Fibroblast of upper back skin (primary cell): ENCODE results near the gene SLC15A3.

Experiments
- DNase-seq: peaks from one replicate; pipeline ENCODE4 v3.0.0-alpha.2; 2013

Gene SLC15A3

DNA sequence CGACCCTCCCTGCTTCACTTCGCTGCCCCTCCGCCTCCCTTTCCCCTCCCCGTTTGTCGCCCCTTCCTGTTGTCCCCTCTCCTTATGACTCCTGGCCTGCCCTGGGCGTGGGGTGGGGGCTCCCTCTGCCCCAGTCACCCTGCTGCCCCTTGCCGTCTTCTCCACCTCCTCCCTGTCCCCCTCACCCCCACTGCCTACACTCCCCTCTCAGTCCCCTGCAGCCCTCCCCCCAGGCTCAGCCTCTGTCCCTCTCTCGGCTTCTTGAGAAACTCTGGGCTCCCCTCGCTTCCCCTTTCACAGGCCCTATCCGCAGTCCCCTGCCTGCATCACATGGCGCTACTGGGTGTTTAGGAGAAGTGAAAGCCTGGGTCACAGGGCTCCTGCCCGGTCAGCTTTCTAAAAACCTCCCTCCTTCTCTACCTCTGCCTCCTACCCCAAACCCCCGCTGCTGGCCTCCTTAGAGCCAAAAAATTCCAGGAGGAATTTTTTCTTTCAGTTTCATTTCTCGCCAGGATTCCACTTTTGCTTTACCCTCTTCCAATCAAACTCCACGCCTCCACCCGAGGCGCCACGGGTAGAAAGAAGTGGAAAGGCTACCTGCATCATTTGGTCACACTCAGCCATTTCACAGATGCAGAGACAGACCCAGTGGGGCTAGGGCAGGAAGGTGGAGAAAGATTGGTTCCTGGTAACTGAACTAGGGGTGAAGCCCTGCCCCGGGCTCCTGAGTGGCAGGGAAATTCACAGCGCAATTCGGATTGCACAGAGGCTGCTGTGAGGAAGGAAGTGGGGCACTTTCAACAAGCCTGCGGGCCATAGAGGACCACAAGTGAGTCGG, at the start of gene SLC15A3:
Gene SLC15A3 (minus strand): TSS at position 273 of the 838 bp plus-strand sequence. CDS start 625 bp downstream, outside the sequence.
- peak; percentile 34 for DNase-seq

DNA sequence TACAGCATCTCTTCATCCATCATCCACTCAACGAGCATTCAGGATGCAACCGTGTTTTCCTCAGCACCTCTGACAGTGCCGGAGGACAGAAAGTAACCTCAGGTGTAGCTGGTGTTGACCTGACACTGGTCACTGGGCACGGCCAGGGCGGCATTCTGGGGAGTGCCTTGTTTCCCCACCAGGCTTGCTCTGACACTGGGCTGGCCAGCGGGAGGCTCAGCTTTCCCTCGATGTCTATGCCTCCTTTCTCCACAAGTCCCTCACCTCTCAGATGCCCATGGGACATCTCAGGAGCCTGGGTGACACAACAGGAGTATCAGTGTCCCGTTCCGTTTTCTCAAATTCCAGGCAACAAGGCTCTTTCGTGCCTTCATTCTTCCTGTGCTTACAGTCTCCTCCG, 48.5 kb upstream of the SLC15A3 start:
- DNase-seq = no peak

DNA sequence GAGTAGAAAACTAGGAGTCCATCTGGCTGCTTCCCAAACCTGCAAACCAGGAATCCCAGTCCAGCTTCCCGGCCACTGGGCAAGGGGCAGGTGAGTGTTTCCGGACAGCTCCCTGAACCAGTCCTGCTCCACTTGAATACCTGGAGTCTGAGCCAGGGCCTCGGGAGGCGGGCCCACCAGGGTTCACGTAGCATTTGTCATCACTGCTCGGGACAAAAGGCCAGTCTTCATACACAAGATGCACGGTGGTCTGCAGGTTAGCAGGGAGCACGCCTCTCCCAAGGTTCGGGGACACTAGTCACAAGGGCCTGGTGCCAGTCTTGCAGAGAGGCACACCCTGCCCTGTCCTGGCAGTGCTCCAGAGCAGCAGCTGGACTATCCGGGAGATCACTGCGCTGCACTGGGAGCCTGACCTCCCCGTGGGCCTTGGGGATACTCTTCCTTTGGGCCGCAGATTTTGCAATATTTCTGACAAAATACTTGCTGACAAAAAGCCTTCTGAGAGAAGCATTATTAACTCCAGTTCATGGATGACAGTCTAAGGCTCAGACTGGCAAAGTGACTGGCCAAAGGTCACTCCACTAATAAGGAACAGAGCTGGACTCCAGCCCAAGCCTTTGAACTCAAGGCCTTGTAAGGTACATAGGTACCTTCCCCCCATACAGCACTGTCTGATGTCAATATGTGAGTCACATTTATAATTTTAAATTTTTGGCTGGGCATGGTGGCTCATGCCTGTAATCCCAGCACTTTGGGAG, 44.6 kb upstream of the SLC15A3 start:
- DNase-seq = no peak

DNA sequence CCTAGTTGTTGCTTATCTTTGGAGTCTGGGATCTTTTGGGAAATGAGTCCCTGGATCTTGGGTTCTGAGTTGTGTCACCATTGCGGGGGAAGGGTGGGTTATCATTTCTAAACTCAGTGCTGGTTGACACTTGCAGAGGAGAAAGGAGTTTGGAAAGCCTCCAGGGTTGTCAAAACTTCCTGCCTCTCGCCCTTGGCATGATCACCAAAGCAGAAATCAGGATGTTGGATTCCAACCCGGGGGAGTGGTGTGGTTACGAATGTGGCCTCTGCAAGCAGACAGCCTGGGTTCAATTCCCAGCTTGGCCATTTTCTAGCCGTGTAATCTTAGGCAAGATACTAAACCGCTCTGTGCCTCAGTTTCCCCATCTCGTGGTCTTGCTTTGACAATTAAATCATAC, 43.8 kb upstream of the SLC15A3 start:
- DNase-seq = no peak

DNA sequence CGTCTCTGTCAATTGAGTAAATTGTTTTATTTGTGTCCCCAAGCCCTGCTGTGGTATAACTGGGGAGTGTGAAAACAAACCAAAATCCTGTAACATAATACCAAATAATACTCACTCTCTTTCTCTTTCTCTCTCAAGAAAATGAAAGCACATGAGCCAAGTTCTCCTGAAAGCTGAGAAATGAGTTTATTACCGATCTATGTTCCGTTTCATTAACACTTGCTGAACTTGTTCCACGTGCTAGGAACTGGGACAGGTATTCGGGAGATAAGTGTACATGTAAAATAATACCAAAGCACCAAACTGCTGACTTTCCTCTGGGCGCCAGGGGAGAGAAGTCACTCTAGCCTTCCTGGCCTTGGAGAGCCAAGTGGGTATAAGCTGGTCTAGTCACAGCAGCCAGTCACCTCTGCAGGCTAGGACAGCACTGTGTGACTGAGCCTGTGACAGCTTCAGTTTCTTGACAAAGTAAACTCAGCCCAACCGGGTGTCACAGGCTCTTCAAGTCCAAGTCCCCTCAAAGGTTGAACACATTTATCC, 42.6 kb upstream of the SLC15A3 start:
- no peak for DNase-seq

DNA sequence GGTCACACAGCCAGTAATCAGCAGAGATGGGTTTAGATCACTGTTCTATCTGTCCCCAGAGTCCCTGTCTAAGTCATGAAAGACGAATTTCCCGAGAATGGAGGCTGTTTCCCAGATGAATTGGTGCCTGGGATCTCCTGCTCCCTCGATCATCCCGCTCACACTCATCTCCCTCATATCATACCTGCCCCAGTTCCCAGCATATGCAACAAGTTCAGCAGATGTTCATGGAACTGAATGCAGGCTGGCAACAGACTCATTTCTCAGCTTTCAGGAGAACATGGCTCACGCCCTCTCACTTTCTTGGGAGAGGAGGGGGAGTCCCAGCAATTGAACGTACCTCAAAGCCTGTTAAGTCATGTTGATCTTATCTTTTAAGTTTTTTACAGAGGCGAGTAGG, 41.6 kb upstream of the SLC15A3 start:
- DNase-seq = no peak

DNA sequence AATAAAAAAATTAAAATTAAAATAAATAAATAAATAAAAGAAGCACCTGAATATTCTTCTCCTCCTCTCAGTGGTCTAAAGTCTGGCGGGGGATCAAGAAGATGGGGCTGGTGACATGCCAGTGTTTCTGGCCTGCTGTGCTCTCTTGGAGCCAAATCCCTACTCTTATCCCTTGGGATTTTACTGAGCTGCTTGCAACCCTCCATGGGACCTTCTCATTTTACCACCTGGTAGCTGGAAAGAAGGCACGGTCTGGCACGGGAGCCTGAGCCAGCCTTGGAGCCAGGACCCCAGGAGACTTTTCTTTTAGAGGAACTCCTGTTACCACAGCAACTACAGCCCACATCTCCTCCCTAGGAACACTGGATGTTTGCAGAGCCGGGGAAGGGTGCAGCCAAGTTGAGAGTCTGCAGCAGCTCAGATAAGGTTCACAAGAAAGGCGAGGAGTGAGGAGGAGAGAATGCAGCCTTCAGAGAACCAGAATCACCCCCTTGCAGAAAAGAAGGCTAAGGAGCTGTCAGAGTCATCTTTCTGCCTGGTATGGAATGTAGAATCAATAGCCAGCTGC, 41.0 kb upstream of the SLC15A3 start:
- no peak for DNase-seq

DNA sequence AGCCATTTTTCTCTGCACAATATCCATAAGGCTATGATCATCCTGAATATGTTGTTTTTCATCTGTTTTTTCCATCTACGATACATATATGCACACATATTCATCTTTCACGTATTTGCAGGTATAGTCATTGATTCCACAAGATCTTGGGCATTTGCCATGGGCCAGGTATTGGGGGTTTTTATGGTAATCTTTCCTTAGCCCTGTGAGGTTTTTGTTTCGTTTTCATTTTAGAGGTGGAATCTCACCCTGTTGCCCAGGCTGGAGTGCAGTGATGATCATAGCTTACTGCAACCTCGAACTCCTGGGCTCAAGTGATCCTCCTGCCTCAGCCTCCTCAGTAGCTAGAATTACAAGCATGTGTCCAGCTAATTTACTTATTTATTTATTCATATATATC, 39.5 kb upstream of the SLC15A3 start:
- no peak for DNase-seq

DNA sequence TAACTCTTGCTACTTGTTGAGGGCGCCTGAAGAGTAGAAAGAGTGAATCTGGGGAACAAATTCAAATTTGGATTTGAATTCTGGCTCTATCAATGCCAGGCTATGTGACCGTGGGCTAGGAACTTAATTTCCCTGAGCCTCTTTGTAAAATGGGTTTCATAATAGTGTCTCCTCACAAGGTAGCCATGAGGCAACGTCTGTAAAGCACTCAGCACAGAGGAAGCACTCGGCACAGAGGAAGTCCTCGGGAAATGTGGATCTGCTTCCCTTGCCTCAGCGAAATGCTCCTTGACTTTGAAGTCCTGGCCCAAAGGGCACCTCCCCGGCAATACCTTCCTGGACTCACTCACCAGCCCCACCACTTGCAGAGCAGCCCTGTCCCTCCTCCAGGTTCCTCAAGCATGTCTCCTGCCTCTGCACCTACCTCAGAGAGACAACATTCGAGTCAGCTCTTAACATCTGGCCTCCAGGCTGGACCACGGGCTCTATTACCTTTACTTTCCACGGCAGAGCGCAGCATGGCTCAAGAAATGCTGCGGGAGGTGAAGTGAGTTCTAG, 37.2 kb upstream of the SLC15A3 start:
- no peak for DNase-seq

DNA sequence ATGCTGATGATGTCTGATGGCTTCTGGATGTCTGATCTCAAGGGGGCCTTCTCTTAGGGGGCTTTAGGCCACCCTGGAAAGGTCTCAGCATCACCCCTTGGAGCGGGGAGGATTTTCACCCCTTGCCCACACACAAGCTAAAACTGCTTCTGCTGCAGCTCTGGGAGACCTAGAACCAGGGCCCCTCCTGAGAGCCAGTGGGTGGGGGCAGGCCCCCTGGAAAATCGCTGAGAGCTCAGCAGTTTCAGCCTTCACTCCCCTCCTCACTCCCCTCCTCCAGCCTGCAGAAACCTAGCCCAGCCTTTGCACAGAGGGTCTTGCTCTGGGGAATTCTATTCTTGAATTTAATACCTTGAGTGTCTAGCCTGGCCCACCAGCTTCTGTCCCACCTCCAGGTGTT, 36.7 kb upstream of the SLC15A3 start:
- no peak for DNase-seq

DNA sequence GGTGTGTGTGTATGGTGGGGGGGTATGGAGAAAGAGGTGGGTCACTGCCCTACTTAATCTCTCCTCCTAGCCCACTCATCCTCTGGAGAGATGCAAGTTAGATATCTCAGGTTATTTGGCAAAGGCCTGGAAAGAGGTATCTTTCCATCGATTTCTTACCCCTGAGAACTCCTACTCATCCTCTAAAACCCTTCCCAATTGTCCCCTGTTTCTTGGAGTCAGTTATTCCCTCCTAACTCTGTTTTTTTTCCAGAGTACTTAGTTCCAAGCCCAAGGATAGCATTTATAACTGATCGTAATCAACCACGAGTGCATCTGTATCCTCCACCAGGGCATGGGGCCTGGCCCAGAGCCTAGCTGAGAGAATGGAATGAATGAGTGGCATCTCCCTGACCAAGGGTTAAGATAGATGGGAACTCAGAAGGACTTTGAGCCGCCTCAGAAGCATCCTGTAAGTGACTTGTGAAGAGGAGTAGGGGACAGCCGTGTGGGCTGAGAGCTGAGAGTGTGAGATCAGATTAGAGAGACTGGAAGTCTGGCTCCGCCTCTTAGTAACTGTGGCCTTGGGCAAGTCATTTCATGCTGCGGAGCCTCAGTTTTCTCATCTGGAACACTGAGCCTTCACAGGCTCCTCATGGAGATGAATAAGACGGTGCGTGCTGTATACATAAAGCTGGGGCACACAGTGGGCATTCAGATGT, 35.8 kb upstream of the SLC15A3 start:
- no peak for DNase-seq

DNA sequence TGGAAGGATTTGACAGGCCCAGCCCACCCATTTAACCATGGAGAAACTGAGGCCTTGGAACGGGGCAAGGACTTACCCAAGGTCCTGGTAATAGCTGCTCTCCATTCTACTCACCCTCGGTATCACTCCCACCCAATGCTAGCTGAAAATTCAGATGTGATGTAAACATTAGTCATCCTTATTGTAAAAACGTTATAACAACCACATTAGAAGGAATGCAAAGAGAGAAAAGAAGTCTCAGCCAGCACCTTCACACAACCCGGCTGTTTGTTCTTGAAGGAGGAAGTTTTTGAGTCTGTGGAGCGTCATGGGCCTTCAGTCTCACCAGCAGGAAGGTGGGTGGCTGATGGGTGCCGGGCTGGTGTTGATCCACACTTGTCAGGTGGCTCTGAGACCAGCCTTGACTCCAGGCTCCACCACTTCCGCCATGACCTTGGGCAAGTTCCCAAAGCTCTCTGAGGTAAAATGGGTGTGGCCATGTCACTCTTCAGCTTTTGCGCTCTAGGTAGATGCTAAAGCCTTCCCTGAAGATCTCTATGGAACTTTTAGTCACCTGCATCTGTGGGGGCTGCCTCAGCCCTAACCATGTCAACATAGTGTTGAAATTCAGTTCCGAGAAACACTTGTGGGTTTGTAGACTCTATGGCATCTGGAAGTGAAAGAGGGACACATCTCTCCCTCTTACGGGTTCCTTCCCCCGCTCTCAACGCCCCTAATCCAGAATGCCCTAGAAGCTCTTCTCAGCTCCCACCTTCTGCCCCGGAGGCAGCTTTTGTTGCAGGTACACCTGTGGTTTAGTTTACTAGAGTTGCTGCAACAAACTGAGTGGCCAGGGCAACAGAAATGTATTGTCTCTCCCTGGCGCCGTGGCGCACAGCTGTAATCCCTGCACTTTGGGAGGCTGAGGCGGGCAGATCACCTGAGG, 34.3 kb upstream of the SLC15A3 start:
- DNase-seq = peak; percentile 36

DNA sequence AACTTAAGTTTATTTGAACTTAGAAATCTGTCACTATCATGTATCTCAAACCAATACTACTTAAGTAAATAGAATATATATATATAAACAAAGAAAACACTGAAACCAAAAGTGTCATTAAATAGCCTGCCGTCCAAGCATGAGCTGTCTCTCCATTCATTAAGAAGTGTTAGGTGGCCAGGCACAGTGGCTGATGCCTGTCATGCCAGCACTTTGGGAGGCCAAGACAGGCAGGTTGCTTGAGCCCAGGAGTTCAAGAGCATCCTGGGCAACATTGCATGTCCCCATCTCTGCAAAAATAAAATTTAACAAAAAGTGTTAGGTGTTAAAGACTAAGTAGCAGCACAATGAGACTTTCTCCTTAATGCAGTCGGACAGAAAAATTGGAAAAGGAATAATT, 33.5 kb upstream of the SLC15A3 start:
- no peak for DNase-seq

DNA sequence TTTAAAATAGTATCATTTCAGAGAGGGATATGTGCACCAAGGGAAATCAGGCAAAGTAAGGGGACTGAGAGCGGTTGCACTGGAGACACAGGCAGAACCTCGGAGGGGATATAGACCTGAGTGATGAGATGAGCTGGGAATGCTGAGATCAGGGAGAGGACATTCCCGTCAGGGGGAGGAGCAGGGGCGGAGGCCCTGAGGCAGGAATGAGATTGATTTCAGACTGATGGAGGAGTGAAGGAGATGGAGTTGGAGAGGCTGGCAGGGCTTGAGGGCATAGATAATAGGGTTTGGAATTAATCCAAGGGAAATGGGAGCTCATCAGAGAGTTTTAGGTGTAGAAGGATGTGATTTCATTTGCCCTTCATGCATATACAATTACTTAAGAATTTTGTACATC, 32.7 kb upstream of the SLC15A3 start:
- DNase-seq = no peak

DNA sequence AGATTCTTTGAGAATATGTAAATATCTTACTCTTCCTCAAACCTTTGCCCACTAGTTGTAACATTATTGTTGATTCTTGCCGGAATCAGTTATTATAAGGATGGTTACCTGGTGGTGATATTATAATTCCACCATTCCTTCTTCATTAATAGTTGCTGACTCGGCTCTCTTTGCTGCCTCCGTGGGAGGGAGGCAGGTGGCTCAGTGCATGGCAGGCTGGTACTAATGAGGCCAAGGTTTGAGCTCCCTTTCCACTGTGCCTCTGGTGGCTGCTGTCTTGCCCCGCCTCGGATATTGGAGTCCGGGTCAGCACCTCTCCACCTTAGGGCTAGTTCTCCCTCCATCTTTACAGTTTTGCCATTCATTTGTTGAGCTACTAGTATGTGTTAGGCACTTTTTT, 32.2 kb upstream of the SLC15A3 start:
- no peak for DNase-seq

DNA sequence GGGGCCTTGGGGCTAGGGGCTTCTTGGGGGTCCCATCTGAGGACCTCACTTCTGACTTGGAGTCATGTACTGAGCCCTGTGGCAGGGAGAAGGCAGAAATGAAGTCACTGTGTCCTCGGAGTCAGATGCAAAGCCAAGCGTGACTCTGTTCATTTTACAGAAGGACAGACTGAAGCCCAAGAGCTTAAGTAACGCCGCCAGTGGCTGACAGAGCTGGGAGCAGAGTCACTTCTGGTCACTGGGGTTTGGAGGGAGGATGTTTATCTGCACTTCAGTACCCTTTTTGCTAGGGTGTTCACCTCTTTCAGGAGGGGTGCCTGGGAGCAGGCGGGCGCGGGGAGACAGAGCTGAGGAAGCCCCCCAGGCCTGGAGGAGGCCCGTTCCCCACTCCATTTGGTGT, 30.2 kb upstream of the SLC15A3 start:
- DNase-seq = no peak

DNA sequence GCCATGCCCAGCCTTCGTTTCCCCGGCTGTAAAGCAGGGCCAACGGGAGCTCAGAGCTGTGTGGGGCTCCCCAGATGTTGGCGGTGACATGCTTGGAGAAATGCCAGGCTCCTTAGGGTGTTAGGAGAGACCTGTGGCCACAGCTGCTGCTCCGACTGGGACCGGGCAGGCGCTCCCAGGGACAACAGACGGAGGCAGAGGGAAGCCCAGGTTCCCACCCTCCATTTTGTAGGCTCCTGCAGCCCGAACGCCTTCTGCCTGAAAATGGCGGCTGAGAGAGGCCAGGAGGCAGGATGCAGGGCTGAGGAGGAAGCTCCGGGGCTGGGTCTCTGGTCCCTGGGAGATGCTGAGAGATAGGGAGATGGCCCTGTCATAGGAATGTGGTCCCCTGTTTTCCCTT, 29.5 kb upstream of the SLC15A3 start:
- DNase-seq = no peak

DNA sequence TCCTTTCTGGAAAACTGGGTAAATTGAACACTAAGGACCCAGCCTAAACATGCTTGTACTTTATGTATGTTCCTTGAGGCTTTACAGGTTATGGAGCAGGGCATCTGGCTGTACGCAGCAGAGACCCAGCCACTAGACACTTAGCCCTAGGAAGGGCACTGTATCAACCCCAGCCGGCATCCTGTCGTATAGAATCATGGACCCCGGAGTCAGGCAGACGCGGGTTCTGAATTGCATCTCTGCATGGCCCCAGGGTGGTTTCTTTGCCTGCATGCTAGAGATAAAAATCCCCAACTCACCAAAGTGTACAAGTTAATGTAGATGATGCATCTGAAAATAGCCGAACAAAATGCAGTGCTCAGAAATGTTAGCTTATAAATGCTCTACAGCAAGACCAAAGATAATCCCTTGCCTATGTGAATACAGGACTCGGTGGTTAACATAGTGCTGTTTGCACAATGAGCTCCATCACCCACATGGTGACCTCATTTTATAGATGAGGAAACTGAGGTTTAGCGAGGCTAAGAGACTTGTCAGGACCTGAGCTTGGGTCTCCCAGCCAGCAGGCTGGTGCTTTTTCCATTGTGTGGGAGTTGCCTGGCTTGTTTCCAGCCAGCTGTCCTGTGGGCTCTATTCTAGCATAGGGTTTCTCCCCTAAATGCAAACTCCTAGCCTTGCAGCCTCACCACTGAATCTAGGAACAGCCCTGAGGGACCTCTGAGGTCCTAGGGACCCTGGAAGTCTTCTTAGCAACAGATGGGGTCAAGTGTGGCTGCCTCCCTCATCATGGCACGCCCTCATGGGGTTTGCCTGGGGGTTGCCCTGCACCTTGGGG, 26.8 kb upstream of the SLC15A3 start:
- no peak for DNase-seq

DNA sequence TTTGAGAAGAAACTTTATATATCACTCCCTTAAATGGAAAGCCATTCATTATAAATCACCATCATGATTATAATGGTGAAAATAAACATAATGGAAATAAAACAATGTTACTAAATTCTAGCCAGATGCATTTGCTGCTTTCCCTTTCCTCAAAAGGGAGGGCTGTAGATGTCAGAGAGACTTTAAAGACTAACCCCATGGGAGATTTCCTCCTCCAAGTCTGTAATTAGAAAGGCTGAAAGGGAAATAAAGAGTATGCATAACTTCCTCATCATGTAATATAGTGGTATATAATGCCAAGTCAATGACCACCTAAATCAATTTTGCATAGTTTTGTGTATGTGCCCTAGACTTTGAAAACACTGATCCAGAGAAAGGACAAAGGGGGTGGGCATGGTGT, 25.9 kb upstream of the SLC15A3 start:
- DNase-seq = no peak

DNA sequence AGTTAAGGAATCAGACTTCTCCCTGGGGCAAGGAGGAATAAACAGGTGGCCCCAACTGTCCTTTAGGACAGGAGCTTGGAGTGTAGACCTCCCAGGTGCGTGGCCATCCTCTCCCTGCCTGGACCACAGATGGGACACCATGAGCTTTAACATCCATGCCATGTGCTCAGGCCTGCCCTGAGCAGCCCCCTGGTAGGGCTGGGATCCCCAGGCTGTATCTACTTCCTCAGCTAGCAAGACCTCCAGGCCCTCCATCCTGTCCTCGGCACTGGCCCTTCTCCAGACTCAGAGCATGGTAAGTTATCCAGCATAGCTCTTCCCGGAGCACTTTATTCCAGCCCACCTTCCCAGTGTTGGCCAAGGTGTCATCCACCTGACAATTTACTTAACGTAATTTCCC, 25.2 kb upstream of the SLC15A3 start:
- no peak for DNase-seq

DNA sequence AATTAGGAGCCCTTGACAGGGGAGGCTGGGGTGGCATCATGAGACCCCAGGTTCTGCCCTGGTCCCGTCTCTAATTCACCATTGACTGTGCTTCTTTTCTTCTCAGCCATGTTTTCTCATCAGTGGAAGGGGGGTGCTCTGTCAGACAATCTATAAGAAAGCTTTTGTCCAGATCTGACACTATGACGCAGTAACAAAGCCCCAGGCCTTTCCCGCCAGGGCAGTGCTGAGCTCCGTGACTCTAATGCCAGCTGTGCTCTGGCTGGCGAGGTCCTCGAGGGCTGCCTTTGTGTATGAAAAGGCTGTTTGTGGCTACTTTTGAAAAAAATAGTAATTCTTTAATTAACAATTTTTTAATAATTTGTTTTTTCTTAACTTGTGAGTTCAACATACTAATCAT, 22.8 kb upstream of the SLC15A3 start:
- DNase-seq = no peak
